ENCODE data around the gene CCR5AS.
"Not testable (repeated sequence)": the region's sequence is repeated elsewhere in the genome, so short reads cannot be mapped to it uniquely, and the experiment has no call there.

The CCR5AS gene

DNA sequence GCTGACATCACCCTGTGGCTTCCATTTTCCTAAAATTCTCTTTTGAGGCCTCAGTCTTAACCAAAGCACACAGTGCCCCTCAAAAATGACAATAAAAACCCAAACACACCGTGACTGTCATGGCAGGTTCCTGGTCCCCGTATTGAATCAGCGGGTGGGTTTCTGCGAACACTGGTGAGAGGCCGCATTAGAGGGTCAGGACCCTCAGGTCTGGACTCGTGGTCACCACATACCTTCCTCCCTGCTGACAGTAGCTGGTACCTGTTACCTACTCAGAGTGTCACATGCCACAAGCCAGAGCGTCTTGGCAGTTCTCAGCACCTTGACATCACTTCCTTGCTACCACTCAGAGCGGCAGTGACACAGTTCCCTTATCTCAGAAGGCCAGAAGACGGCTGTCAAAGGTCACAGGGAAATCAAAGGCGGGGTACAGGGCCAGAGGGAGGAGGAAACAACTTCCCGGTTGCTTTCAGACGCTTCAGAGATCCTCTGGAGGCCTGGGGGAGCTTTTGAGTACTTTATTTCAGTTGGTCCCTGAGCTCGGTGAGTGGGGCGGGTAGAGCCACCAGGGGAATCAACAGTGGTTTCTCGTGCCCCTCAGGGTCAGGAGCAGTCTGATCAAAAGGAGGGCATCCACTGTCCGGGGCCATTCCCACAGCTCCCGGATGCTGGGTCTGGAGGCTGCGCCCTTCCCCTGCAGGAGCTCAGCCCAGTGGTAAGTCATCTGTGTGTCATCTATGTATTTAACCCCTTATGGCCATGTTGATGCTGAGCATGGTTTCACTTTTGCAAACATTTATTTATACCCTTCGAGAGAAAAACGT, at the start of gene CCR5AS, which contains the start of gene CCRL2:
CCR5AS (minus strand) TSS at position 279 of the 824 bp plus-strand sequence.
CCRL2 (plus strand) TSS at position 472 of the 824 bp plus-strand sequence. CDS start 821 bp downstream, outside the sequence.
- DNase-seq (ENCODE audit: low read depth in 2 of 2): no peak

DNA sequence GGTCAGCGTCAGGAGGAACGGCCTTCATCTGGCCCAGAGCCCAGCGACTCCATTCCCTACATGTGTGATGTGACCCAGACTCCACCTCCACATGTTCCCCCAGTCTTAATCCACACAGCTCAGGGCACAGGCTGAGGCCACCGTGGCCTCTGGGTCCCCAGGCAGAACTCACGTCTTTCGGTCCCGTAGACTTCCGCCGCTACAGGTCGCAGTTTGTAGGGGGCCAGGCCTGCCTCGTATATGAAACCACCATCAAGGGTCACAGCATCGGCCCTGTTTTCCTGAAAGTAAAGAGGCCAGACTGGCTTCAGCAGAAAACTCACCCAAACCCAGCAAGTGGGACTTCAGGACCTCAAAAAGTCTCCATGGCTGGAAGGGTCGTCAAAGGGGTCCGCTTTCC, 49.3 kb upstream of the CCR5AS start:
- DNase-seq (ENCODE audit: low read depth in 2 of 2): no peak

DNA sequence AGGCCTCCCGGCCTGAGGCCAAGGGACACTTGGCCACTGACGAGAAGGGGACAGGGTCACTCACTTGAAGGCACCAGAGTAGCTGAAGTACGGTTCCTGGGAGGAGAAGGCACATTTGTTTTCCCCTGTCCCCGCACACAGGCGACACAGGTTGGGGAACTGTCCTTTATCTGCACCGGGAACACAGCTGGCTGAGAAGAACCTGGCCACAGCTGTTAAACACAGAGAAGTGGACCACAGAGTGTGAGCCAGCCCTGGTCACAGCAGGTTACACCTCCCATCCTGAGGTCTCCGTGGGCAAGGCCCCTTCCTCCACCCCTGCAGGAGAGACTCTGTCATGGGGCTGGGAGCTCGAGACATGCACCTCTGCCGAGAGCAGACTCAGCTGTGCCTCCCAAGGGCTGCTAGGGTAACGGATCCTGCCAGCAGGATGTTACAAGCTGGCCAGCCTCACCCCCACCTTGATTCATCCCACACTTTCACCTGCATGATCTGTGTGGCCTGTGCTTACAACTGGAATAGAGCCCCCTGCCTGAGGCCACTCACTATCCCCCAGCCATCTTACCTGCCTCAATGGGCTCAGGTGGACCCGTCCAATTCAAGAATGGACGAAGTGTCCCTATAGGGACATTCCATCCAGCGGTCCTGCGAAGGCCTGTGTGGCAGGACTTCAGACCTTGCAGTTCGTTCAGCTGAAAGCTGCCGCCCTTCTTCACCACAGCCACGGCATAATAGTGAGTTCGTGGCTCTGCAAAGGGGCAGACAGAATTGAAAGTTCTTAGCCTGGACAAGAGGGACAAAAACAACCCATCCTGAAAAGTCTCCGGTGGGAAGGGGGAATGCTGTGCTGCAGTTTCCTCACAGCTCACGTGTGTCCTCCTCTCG, 48.6 kb upstream of the CCR5AS start:
- DNase-seq (ENCODE audit: low read depth in 2 of 2): no peak

DNA sequence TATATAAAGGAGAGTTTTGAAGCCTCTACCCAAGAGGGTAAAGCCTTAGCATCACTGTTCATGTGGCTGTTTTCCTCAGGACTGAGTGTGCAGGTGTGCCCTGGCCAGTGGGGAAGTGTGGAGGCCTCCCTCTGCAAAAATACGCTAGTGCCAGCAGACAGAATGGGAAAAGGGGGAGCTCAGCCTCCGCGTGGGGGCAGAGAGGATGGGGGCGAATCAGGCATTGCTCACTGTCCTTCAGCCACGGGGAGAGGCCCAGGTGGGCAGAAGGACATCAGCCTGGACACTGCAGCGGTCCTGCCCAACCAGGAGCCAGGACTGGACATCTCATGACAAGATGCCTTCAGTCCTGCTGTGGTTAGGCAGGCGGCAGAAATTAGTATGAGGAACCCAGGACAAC, 47.7 kb upstream of the CCR5AS start:
- no peak for DNase-seq (ENCODE audit: low read depth in 2 of 2)

DNA sequence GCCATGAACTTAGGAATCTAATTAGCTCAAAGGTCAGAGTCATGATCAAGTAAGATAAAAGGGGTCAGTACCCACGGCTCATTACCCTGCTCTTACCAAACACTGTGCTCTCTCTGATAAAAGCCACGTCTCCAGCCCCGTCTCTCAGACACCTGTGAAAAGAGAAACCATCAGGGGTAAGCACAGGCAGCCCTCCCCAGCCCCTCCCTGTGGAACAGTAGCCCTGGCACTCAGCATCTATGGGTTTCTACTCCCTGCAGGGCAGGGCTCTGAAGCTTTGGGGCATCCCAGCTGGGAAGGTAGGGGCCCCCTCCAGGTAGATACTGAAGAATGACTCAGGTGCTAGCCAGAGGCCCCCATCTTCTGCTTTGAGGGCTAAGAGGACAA, 47.3 kb upstream of the CCR5AS start:
- DNase-seq (ENCODE audit: low read depth in 2 of 2): no peak

DNA sequence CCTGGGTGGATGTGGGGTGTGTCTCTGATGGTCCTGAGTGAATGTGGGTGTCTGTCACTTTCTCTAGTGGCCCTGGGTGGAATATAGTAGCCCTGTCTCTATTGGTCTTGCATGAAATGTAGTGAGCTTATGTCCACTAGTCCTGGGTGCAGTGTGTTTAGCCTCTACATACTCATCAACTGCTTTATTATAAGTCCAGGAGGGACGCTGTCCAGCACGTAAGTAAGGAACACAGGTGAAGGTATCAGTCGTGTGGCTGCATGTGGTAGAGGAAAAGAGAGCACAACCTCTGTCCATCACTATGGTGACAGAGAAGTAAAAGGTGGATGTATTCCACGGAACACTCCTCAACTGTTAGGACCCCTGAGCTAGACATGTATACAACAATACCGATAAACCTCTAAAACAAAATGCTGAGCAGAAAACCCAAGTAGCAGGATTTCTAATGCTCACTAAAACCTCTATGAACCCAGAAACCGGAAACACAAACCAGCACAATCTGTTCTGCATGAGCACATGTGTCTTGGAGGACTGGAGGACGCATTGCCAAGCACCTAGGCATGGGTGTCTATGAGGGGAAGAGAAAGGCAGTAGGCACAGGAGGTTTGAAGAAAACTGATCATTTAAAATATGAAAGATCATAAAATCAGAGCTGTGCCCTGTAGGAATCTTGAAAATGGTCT, 46.8 kb upstream of the CCR5AS start:
- DNase-seq (ENCODE audit: low read depth in 2 of 2): no peak

DNA sequence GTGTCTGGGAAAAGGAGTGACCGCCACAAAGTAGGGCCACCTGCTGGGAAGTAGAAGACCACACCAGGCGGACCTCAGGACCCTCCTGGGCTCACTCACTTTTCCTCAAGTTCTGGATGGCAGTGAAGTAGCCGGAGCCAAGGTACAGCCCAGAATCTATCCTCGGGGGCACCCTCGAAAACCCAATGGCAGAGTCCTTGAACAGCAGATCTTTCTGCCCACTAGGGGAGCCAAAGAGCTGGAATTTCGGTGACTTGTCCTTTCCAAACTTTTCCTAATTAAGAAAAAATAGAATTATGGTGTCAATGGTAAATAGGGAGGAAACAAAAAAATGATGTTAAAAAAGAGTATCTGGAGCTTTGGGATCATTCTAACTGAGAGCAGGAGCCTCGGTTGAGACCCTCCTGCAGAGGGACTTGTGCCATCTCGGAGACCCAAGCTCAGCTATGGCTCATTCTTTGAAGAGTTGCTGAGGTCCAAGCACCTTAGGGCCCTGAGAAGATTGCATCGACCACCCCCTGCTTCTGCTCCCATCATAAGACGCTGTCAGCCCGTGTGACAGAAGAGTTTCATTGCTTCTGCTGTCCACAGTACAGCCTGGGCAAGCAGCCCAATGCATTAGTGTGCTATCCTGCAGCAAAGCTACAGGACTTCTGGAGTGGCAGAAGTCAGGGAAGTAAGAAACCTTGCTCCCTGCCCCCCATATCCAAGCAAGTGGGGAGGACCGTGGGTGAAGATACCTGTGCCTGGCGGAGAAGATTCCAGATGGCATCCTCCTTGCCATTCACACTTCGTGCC, 43.1 kb upstream of the CCR5AS start:
- no peak for DNase-seq (ENCODE audit: low read depth in 2 of 2)

DNA sequence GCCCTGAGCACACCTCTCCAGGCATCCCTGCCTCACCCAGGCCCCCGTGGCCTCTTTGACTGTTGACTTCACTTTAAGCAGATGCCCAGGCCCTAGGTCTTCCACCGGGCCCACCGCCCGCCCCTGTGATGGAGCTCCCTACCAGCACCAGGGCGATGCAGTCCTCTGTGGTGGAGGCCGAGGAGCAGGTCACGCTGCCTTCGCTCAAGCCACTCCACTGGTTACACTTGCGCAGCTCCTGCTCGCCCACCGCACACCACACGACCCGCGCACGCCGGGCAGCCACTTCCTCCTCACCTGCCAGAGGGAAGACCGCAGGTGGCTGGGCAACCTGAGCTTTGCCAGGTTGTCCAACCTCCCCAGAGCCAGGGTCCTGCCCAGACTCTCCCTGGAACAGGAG, 41.9 kb upstream of the CCR5AS start:
- DNase-seq (ENCODE audit: low read depth in 2 of 2): no peak

DNA sequence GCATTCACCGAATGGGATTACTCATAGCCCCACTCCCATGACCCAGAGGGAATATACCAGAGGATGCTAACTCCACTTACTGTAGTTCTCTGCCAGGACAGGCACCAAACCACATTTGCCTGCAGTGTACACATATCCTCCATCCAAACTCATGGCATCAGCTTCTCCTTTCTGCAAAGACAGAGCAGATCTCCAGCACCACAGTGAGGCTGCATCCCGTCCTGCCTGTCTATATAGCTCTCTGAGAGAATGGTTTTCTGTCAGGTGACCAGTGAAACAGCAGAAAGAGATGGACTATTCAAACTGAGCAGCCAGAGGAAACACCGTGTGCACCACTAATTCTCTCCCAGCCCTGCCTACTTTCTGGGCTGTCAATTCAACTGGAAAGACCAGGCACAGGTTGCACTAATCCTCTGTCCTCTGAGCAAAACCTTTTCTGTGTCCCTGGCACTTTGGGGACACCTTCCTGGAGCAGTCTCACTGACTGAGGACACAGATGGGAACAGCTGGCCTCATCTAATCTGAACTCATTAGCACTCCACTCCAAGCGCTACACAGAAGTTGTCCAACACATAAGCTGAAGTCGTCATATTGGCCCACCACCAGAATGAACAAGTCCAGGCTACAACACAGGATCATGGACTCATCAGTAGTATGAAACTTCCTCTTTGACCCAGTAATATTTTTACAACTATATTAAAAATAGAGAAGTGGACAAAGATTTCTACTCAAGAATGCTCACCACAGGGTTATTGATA, 40.5 kb upstream of the CCR5AS start:
- no peak for DNase-seq (ENCODE audit: low read depth in 2 of 2)

DNA sequence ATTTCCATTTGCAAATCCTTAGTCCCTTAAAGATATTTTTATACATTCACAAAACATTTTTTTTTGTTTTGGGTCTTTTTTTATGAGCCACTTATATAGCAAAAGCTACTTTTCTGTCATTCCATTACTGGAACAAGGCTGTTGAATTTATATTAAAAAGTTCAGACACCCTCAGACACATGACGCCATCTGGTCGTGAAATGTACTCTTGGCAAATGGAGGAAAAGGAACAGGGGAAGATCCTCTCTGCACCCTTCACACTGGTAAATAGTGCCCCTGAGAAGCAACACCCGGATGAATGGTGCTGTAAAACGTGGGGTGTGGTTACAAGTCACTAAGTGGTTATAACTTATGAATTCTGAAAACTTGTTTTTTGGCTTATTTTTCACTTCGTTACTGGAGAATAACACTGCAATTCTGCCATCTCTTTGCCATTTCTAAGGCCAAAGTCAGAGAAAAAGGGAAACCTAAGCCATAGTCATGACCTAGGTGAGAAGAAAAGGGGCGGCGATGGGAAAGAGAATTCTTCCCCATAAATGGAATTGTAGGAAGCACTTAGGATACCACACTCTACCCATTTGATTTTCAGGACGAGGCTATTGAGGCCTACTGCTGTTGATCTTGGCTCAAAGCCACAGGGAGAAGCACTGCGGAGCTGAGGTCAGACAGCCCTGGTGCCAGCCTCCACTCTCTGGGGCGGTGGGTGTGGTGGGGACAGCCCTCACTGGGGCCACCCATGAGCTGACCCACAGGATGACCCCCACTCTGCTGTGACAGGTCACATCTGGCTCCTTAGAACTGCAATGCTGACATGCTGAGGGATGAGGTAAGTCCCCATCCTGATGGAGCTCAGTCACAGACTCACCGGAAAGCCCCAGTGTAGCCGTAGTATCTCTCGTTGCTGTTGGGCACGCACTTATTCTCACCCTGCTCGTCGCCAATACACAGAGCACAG, 36.0 kb upstream of the CCR5AS start:
- peak in 1 of 2 donors; percentile 17 for DNase-seq (ENCODE audit: low read depth in 2 of 2)

DNA sequence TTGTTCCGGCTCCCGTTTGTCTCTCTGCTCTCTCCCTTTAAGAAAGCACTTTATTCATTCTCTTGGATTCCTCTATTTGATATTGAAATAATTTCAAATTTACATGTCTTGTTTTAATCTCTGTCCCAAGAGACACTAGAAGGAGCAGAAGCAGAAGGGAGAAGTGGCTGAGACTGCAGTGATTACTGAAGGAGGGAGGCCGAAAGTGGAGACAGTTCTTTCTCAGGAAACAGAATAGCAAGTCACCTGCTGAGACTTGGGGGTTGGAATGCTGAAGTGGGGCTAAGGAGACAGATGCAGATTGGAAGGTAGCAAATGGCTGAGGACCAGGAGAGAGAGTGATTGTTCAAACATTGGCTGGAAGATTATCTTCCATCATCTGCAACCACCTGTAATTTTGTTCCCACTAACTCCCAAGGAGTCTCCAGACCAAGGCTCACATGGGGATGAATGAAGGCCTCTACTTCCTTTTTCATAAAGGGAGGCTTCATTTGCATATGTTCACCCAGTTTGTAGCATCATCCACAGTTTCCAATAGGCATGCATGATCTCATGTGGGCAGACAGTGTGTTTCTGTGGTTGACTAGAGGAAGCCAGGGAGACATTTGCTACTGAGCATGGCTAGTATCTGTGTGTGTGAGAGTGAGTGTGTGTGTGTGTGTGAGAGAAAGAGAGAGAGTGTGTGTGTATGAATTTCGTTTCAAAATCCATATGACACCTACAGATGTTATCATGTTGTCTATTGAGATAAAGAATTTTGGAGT, 33.8 kb upstream of the CCR5AS start:
- DNase-seq (ENCODE audit: low read depth in 2 of 2): peak in 1 of 2 donors; percentile 6

DNA sequence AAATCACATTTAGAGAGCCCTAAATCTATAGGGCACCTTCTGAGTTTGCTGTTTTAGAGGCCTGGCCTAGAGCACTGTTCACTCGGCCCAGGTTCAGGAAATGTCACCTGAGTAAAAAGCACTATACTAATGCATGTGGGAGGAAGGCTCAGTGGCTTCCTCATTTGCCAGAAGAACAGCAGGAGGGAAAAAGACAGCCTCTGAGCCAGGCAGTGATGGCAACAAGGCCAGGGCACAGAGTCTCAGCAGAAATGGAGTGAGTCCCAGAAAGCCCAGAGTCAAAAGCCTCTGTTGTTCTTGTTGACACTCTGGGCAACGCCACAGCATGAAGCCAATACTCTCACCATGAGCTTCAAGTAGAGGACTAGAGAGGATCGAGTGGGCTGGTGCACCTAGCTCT, 32.0 kb upstream of the CCR5AS start:
- no peak for DNase-seq (ENCODE audit: low read depth in 2 of 2)

DNA sequence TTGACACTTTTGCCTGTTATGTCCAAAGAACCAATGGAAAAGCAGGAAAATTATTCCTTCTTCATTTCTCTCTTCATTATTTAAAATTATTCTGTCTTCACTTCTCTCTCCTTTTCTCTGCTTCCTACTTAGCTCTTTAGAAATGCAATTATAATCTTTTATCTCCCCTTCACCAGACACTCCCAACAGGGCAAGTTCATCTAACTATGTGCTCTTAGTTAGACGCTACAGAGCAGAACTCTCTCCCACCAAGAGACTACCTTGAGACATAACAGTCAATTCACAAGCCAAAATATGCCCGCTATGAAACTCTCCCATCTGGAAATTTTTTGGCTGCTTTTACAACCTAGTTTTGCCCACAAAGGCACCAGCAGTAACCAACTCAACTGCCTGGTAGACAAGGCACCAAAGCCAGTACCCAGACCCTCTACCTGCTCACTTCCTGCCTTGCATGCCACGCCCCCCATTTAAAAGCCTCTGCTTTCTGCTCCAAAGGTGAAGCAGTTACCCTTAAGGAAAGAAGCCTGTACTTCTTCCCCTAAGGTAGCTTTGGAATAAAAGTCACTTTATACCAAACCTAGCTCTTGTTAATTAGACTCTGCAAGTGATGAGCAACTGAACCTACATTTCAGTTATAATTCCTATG, 28.3 kb upstream of the CCR5AS start:
- no peak for DNase-seq (ENCODE audit: low read depth in 2 of 2)

DNA sequence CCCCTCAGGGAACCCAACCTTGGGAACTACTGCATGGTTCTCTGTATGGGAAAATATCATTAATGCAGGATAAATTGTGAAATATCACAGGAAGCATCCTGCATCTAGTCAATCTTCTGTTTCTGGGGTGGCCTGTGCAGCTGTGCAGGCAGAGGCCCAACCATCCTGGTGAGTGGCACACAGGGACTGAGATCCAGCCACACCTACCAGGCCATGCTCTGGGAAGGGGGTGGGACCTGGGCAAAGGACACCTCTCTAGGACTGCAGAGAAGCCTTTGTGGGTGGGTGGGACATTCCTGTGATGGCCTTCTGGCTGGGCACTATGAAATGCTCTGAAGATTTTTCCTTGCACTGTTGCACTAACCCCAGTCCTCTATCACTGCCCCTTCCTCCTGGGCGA, 27.0 kb upstream of the CCR5AS start:
- no peak for DNase-seq (ENCODE audit: low read depth in 2 of 2)

DNA sequence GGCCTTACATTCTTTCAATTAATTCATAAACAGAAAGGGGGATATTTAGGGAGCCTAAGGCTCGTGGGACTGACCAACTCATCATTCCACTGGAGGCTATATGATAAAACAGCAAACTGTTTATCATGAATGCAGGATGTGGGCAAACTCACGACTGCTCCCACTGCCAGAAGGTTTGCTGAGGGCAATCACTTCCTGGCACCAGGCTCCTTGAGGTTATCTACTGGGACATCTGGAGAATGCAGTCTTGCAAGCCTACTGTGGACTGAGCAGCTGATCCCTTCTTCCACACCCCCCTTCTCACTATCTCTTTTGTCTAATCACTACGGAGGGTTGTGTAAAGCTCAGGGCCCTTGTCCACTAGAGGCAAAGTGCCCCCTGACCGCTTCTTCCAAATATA, 26.3 kb upstream of the CCR5AS start:
- DNase-seq (ENCODE audit: low read depth in 2 of 2): not testable (repeated sequence)

DNA sequence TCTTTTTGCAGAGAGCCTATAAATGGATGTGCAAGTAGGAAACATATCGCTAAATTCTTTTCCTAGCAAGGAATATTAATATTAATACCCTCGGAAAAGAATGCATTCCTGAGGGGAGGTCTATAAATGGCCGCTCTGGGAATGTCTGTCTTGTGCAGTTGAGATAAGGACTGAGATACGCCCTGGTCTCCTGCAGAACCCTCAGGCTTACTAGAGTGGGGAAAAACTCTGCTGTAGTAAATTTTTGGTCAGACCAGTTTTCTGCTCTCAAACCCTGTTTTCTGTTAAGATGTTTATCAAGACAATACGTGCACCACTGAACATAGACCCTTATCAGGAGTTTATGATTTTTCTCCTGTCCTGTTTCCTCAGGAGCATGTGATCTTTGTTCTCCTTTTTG, 25.0 kb upstream of the CCR5AS start:
- DNase-seq (ENCODE audit: low read depth in 2 of 2): not testable (repeated sequence)

DNA sequence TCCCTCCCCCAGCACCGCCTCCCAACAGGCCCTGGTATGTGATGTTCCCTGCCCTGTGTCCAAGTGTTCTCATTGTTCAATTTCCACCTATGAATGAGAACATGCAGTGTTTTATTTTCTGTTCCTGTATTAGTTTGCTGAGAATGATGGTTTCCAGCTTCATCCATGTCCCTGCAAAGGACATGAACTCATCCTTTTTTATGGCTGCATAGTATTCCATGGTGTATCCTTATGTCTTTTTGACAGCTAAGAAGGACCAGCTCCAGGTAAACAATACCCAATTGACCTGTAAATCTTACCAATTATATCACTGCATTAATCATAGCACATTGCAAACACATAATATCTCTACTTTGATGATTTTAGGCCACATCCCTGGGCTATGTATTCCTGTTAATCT, 24.0 kb upstream of the CCR5AS start:
- DNase-seq (ENCODE audit: low read depth in 2 of 2): not testable (repeated sequence)

DNA sequence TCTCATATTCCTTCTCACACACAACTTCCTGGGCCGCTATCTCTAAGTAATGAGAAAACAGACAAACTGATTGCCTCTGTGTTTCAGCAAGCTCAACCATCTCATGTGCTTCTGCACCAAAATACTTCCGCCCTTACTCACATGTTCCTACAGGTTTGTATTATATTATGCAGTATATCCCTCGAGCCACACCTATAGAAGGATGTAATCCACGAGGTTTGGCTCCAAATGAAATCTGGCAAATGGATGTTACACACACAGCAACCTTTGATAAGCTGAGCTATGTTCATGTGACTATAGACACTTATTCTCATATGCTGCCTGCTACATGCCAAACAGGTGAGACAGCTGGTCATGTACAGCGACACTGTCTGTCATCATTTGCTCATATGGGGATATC, 22.8 kb upstream of the CCR5AS start:
- no peak for DNase-seq (ENCODE audit: low read depth in 2 of 2)

Measured in stimulated activated CD4-positive, alpha-beta T cell treated with anti-CD3 and anti-CD28 coated beads, Interleukin-1b, Interleukin-23, amount 100 ng/mL, for 1 hour (primary cell).